ENCODE measurements around the gene THOC2.
"Not testable (repeated sequence)": the region's sequence is repeated elsewhere in the genome, so short reads cannot be mapped to it uniquely, and the experiment has no call there.

The THOC2 gene

DNA sequence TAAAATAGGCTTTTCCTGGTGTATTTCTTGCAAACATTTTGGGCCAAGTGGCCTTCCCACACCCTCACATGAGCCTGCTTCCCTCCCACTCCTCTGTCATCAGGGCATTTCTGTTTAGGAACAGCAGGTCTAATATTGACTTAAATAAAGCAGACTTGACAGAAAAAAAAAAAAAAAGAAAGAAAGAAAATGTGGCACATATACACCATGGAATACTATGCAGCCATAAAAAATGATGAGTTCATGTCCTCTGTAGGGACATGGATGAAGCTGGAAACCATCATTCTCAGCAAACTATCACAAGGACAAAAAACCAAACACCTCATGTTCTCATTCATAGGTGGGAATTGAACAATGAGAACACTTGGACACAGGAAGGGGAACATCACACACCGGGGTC lies 2.3 kb upstream of the THOC2 start:
- DNase-seq (ENCODE audit: low read depth): not testable (repeated sequence)

DNA sequence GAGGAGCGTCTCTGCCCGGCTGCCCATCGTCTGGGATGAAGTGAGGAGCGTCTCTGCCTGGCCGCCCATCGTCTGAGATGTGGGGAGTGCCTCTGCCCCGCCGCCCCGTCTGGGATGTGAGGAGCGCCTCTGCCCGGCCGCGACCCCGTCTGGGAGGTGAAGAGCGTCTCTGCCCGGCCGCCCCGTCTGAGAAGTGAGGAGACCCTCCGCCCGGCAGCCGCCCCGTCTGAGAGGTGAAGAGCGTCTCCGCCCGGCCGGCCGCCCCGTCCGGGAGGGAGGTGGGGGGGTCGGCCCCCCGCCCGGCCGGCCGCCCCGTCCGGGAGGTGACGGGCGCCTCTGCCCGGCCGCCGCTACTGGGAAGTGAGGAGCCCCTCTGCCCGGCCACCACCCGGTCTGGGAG lies 1.2 kb upstream of the THOC2 start:
- DNase-seq (ENCODE audit: low read depth): not testable (repeated sequence)

DNA sequence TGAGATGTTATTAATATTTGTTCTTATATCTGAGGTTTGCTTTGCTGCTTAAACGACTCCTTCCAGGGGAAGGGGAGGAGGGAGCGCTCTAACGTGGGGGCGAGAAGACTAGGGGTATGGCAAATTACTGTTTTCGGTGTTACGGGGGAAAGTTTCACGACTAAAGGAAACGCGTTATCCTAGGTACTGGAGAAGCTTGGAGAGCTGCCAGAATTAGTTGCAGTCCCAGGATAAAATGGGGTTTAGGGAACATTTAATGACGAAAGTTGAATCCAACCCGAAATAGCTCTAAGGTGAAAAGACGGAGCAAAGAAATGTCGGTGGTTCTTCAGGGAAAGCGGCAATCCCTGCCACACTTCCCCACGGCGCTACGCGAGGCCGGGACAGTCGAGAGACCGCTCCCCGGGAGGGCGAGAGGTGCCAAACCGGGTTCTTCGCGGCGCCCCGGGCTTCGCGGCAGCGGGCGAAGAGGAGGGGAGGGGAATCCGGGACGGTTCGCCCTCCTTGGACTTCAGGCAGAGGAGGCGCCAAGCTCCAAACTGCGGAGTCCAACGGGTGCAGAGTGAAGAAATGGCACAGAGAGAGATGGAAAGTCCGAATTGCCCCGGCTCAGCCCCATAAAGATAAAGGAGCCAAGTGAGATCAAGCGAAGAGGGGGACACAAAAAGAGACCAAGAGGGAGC lies 724 bp downstream of the THOC2 start:
- peak; percentile 58 for DNase-seq (ENCODE audit: low read depth)

DNA sequence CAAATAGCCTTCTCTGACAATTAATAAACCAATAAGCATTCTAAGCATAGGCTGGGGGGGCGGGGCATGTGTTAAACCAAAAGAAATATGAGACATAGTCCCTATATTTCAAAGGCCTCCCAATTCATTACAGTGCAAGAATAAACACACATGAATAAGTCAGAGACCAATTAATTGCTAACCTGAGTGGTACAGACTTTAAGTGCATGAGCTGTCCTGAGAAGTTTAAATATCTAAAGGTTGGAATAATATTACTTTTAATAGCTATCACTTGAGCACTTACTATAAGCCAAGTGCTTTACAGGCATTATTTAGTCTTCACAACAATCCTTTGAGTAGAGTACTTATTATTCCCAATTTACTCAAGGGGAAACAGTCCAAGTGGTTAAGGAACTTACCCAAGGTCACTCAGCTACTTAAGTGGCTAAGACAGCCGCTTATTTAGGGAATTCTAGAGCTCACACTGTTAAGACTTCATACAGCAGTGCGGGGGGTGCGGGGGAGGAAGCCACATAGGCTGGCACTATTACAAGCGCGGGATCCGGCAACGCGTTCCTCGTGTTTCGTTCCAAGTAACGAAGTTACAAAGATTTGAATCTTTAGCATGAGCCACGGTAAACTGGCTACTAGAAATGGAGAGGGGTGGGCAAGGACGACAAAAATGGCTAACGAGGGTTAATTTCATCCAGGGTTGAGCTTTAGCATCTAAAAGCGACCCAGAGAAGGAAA lies 1.4 kb downstream of the THOC2 start:
- peak; percentile 46 for DNase-seq (ENCODE audit: low read depth)

DNA sequence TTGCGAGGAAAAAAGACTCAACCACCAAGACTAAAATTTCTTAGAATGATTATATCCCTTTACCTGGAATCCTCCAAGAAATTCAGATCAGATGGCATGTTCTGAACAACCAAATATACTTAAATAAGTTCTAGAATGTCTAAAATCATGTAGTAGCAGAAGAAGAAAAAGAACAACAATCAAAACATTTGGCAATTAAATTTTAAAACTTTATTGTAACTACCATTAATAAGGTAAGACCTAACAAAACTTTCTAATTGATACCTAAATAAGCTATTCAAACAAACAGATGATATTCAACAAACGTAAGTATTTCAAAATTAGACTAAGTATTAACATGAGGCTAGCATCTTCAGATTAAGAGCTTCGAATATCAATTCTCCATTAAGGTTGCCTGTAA lies 4.3 kb downstream of the THOC2 start:
- DNase-seq (ENCODE audit: low read depth): no peak

DNA sequence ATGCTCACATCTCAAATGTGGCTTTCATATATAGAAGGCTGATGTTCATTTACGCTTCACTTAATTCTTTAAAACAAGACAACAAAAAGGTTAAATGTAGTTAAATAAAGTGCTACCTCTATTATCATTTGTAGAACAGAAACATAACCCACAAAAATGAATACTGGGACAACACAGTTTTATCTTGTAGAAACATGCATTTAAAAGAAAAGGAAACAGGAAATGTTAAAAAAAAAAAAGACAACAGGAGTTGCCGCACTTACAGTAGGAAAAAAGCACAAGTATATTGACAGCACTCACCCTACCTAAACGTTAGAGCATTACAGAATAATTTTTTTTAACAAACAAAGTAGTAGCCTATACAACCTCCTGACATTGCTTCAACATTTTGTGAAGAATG lies 4.8 kb downstream of the THOC2 start:
- no peak for DNase-seq (ENCODE audit: low read depth)

DNA sequence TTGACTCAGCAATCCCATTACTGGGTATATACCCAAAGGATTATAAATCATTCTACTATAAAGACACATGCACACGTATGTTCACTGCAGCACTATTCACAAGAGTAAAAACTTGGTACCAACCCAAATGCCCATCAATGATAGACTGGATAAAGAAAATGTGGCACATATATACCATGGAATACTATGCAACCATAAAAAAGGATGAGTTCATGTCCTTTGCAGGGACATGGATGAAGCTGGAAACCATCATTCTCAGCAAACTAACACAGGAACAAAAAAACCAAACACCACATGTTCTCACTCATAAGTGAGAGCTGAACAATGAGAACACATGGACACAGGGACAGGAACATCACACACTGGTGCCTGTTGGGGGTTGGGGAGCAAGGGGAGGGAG lies 10.7 kb downstream of the THOC2 start:
- DNase-seq (ENCODE audit: low read depth): not testable (repeated sequence)

DNA sequence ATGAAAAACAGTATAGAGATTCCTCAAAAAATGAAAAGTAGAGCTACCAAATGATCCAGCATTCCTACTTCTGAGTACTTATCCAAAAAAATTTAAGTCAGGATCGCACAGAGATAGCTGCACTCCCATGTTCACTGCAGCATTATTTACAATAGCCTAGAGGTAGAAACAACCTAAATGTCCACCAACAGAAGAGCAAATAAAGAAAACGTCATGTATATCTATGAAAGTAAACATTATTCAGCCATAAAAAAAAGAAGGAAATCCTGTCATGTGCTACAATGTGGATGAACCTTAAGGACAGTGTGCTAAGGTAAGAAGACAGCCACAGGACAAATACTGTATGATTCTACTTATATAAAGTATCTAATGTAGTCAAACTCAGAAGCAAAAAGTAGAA lies 12.4 kb downstream of the THOC2 start:
- no peak for DNase-seq (ENCODE audit: low read depth)

DNA sequence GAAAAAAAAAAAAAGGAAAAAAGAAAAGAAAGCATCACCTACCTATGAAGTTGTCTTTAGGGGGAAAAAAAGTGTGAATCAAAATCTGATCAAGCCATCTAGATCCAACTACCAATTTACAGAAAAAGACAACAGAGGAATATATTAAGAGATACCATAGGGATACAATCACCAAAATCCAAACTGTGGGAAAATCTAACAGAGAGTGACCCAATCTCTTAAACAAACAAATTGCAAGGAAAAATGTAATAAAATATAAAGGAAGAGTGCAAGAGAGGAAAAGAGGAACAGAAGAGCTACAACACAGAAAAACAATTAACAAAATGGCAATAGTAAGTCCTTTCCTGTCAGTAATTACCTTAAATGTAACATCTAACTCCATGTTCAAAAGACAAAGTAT lies 19.0 kb downstream of the THOC2 start:
- DNase-seq (ENCODE audit: low read depth): no peak

DNA sequence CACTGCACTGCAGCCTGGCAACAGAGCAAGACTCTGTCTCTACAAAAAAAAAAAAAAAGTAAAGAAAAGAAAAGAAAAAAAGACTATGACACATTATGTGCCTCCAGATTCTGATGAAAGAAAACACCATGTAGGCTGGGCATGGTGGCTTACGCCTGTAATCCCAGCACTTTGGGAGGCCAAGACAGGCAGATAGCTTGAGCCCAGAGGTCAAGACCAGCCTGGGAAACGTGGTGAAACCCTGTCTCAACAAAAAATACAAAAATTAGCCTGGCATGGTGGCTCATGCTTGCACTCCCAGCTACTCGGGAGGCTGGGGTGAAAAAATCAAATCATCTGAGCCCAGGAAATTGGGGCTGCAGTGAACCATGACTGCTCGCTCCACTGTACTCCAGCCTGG lies 19.4 kb downstream of the THOC2 start:
- DNase-seq (ENCODE audit: low read depth): no peak

DNA sequence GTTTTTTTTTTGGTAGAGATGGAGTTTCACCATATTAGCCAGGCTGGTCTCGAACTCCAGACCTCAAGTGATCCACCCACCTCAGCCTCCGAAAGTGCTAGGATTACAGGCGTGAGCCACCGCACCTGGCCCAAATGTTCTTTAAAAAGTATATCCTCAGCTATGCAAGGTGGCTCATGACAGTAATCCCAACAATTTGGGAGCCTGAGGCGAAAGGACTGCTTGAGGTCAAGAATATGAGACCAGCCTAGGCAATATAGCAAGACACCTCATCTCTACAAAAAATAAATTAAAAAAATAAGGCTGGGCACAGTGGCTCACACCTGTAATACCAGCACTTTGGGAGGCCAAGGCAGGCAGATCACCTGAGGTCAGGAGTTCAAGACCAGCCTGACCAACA lies 21.7 kb downstream of the THOC2 start:
- DNase-seq (ENCODE audit: low read depth): not testable (repeated sequence)

DNA sequence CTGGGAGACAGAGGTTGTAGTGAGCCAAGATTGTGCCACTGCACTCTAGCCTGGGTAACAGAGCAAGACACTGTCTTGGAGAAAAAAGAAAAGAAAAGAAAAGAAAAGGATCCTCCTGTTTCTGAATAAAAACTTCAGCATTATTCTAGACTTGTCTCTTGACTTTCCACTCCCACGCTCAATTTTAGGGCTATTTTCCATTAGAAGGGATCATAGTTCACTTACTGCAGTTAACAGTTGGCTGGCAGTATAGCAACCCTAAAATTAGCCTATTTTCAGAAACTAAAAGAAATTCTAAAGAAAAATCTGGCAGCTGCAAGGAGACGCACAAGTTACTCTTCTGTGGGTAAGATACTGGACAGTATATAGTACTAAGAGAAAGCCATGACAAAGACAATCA lies 28.1 kb downstream of the THOC2 start:
- DNase-seq (ENCODE audit: low read depth): no peak

DNA sequence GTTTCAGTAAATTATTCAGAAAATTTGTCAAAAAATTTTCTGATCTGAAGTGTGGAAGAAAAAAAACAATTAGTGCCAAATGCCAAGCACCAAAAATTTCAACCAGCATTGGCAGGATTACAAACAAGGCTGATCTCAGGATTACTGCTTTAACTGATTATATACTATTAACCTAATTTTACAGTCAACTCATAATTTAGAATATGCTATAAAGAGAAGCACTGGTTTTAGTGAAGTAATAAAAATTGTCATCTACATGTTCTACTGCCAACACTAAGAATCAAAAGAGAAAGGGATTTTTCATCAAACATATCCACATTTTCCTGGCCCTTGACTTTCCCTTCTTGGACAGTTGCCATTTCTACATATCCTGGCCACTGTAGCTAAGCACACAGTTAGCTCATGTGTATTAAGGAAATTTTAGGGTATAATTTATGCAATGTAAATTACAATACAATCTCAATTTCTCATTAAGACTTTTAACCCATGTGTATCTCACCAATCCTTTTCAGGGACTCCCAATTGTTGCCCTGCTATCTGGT lies 33.8 kb downstream of the THOC2 start:
- DNase-seq (ENCODE audit: low read depth): no peak

DNA sequence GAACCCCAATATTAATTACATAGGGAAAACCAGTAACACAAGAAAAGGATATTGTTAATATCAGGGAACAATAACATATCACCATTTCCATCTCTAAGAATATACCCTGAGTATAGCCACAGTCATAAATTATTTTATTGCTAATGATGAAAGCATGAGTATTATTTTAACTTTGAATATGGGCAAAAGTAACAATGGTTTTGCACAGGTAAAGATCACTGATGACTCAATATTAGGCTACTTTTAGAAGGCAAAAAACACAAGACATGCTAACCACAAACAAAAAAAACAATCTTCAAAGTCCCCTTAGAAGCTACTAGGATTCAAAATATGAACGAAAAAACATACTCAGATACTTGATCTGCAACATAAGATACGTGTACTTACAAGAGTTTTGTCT lies 36.5 kb downstream of the THOC2 start:
- no peak for DNase-seq (ENCODE audit: low read depth)

DNA sequence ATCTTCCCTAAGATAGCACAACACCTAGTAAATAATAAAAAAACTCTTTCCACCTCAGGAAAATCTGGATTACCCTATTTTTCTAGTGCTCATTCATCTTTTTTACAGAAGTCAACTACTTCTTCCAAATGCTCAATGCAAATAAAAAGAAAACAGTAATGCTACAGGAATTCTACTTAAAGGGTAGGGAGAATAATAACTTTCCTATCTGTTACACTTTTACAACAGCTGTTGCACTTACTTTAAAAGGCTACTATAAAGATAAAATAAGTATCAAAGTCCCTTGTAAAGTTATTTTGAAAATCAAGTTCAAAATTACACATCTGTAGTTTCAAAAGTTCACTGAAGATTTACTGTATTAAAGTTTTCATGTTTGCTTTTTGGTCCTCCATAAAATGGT lies 37.6 kb downstream of the THOC2 start:
- DNase-seq (ENCODE audit: low read depth): no peak

DNA sequence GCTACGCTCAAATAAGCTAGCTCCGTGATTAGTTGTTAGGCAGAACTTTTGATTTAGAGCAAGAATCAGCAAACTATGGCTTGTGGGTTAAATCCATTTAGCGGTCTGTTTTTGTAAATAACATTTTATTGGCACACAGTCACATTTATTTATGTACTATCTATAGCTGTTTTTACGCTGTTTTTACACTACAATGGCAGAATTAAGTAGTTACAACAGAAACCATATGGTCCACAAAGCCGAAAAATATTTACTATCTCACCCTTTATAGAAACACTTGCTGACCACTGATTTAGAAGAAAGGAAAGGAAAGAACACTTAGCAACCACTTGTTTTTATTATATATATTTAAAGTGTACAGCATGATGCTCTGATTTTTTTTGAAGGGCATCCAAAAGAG lies 41.1 kb downstream of the THOC2 start:
- no peak for DNase-seq (ENCODE audit: low read depth)

DNA sequence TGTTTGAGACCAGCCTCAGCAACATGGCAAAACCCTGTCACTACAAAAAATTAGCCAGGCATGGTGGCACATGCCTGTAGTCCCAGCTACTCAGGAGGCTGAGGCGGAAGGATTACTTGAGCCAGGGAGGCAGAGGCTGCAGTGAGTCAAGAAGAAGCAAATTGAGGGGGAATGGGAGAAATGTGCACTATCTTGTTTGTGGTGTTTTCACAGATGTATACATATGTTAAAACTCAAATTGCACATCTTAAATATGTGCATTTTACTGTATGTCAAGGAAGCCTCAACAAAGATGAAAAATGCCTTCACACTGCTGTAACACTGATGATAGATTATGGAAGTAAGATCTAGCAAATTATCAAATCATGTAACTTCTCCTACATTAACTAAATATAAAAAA lies 44.3 kb downstream of the THOC2 start:
- no peak for DNase-seq (ENCODE audit: low read depth)

DNA sequence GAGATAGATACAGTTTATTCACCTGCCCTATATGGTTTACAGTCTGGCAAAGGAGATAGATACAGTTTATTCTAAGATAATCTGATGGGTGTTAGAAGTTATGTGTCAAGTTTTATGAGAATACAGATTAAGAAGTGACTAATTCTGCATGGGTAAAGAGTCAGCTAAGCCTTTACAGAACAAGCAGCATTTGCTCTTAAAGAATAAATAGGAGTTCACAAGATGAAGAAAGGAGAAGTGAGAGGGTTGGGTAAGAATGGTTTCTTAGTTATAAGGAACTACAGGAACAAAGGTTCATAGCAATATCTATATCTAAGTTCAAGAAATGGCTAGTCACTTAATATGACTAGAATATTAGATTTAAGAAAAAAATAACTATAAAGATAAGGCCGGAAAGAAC lies 47.6 kb downstream of the THOC2 start:
- no peak for DNase-seq (ENCODE audit: low read depth)

DNA sequence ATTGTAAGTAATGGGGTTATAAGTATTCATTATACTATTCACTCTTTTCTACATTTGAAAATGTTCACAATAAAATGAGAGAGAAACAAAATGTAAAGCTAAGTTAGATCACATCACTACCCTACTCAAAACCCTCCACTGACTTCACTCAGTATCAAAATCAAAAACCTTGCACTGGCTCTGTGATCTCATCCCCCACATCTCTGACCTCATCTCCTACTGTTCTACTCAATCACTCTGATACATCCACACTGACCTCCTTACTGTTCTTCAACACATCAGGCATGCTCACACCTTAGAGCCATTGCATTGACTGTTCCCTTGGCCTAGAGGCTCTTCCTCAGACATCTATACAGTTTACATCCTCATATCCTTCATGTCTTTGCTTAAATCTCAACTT lies 50.7 kb downstream of the THOC2 start:
- no peak for DNase-seq (ENCODE audit: low read depth)

DNA sequence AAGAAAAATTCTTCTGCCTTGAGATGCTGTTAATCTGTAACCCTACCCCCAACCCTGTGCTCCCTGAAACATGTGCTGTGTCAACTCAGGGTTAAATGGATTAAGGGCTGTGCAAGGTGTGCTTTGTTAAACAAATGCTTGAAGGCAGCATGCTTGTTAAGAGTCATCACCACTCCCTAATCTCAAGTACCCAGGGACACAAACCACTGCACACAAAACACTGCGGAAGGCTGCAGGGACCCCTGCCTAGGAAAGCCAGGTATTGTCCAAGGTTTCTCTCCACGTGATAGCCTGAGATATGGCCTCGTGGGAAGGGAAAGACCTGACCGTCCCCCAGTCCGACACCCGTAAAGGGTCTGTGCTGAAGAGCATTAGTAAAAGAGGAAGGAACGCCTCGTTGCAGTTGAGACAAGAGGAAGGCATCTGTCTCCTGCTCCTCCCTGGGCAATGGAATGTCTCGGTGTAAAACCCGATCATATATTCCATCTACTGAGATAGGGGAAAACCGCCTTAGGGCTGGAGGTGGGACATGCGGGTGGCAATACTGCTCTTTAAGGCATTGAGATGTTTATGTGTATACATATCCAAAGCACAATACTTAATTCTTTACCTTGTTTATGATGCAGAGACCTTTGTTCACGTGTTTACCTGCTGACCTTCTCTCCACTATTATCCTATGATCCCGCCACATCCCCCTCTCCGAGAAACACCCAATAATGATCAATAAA lies 53.0 kb downstream of the THOC2 start:
- not testable (repeated sequence) for DNase-seq (ENCODE audit: low read depth)

DNA sequence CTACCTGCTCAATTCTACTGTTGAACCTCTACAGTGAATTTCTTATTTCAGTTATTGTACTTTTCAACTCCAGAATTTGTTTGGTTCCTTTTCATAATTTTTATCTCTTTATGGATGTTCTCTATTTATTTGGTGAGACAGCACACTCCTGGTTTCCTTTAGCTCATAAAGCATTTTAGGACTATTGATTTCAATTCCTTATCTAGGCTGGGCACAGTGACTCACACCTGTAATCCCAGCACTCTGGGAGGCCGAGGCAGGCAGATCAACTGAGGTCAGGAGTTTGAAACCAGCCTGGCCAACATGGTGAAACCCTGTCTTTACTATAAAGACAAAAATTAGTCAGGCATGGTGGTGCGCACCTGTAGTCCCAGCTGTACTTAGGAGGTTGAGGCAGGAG lies 57.7 kb downstream of the THOC2 start:
- DNase-seq (ENCODE audit: low read depth): no peak

DNA sequence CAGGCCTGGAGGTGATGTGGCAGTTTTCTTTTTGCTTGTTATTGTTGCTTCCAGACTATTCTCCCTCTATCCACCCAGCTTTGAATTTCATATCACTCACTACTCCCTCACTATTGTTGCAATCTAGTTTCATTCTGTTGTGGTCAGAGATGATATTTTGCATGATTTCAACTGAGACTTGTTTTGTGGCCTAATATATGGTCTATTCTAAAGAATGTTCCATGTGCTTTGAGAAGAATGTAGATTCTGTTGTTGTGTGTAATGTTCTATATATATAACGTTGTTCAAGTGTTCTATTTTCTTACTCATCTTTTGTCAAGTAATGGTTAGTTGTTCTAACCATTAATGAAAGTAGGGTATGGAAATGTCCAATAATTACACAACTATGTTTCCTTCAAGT lies 59.0 kb downstream of the THOC2 start:
- no peak for DNase-seq (ENCODE audit: low read depth)

DNA sequence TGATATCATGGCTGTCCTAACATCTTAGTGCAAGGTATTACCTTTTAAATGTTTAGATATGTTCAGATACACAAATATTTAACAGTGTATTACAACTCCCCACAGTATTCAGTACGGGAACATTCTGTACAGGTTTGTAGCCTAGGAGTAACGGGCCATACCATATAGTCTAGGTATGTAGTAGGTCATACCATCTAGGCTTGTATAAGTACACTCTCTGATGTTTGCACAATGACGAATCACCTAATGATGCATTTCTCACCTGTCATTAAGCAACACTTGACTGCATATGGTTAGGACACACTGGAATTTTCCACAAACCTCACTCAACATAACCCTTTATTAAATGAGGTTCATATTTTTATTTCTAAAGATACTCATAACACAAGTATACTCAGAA lies 67.7 kb downstream of the THOC2 start:
- peak; percentile 7 for DNase-seq (ENCODE audit: low read depth)

Measured in ELR (cell line).